Activated CD4-positive, alpha-beta T cell treated with anti-CD3 and anti-CD28 coated beads, Interleukin-2, Interleukin-4, amounts not matched to agents 100 ng/mL and 50 ng/mL, durations not matched to agents 16 hours and 8 hours (primary cell): ENCODE data around the gene LRRC49.
"Not testable (repeated sequence)": the region's sequence is repeated elsewhere in the genome, so short reads cannot be mapped to it uniquely, and the experiment has no call there.

ENCODE experiments used
- DNase-seq: peaks from one replicate; pipeline ENCODE4 v3.0.0-alpha.2; 2020; ENCODE audit warnings: low spot score

LRRC49 gene

DNA sequence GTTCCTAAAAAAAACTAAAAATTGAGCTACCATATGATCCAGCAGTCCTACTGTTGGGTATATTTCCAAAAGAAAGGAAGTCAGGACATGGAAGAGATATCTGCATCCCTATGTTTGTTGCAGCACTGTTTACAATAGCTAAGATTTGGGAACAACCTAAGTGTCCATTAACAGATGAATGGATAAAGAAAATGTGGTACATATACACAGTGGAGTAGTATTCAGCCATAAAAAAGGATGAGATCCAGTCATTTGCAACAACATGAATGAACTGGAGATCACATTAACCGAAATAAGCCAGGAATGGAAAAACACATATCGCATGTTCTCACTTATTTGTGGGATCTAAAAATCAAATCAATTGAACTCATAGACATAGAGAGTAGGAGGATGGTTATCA lies 29.5 kb downstream of the LRRC49 start:
- DNase-seq, result no peak

DNA sequence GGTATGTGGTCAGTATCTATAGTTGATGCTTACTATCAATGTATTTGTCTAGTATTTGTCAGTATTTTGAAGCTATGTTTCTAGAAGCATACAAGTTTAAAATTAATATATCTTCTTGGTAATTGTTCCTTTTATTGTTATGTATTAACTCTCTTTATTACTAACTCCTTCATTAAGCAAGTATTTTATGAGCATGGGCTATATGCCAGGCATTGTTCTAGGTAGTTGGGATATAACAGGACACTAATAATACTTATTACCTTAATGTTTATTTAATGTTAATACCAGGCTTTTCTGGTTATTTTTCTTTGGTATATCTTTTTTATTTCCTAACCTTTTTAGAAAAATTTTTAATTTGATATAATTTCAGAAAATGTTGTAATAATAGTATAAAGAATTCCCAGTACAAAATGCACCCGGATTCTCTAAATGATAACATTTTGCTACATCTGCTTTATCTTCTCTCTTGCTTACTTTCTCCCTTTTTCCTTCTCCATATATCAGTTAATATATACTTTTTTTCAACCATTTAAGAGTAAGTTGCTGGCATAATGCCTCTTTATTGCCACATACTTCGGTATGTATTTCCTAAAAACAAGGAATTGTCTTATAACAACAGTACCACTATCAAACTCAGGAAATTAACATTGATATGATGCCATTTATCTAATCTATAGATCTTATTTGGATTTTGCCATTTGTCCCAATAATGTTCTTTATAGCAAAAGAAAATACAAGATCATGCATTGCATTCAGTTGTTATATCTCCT lies 30.9 kb downstream of the LRRC49 start:
- DNase-seq, result no peak

DNA sequence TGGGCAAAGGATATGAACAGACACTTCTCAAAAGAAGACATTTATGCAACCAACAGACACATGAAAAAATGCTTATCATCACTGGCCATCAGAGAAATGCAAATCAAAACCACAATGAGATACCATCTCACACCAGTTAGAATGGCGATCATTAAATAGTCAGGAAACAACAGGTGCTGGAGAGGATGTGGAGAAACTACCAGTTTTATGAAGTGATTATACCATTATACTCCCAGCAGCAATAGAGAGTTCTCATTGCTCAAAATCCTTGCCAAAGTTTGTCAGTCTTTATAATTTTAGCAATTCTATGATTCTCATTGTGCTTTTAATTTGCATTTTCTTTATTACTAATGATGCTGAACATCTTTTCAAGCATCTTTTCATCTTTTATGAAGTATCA lies 34.3 kb downstream of the LRRC49 start:
- not testable (repeated sequence) for DNase-seq

DNA sequence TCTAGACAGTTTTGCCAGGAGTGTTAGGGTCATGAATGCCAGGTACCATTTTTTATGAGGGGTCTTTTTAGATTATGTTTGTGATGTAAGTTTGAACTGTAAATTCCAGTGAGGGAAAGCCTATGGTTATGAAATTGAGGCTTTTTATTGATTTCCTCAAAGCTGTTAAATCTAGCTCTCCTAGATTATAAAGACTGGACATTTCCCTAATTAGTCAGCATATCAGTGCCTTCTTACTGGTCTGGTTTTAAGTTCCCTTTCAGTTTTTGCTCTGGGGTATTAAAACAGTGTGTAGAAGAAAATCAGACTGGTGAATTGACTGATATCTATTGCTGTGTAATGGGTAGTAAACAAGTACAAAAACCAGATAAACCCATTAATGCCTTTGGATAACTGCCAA lies 39.2 kb downstream of the LRRC49 start:
- no peak for DNase-seq

DNA sequence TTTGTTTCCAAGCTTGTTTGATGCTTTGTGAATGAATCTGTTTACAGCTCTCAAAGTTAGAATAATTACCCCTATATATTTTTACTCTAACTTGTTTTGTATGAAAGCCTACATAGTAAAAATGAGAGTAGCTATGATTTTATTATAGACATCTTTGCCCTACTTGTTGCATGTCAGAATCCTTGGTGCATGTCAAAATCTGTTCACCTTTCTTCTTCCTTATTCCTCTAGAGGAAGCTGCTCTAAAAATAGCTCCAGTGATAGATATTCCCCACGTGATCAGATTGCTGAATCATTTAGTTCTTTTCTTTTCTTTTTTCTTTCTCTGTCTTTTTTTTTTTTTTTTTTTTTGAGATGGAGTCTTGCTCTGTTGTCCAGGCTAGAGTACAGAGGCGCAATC lies 39.8 kb downstream of the LRRC49 start:
- DNase-seq, result no peak

DNA sequence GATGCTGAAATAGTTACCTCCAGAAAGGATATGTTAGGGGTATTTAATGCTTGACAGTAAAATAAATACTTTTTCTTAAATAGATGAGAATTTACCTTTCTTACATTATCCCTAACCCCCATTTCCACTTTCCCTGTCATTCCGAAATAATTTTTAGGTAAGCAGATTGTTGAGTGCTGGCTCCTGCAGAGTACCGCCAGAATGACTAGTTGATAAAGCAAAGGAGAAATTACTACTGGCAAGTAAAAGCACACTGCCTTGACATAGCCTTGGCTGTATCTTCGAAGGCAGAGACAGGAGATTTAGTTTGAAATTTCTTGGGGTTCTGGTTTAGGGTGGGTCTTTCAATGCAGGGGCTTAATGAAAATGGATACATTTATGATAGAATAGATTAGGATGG lies 40.8 kb downstream of the LRRC49 start:
- DNase-seq, result no peak

DNA sequence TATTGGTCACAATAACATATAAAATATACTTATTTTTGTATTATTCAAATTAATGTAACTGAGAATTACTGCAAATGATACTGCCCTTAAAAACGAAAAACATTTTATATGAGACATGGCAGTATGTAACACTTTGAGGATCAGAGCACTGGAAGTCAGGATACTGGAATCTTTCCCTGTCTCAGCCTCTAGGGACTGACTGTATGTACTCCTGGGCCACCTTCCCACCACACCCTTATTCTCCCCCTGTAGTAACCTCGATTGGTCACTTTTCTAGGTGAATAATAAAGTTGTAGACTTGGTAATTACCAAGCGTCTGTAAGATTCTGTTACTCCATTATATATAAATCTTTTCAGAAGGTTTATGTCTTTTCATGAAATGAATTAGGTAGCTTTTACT lies 43.0 kb downstream of the LRRC49 start:
- DNase-seq, result no peak

DNA sequence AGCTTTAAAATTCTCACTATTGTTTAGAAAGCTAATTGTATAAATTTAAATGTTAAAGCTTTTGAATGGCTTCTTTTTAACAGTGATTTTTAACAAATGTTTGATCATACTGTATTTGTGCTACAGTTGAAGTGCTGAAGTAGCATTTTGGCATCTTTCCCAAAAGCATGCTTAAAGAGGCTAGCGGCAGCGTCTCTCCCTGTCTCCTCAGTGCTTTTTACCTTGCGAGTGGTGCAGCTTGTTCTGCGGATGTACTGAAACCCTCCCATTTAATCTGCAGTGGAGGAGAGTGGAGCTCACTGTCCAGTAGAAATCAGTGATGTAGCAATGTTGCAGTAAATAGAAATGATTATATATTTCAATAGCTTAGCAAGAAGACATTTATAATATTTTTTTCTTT lies 43.7 kb downstream of the LRRC49 start:
- no peak for DNase-seq

DNA sequence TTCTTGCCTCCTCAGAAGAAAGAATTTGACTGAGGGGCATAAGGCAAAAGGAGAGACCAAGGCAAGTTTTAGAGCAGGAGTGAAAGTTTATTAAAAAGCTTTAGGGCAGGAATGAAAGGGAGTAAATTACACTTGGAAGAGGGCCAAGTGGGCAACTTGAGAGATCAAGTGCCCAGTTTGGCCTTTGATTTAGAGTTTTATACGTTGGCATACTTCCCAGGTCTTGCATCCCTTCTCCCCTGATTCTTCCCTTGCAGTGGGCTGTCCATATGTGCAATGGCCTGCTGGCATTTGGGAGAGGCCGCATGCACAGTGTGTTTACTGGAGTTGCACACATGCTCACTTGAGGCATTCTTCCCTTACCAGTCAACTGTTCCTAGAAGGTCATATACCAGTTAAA lies 50.7 kb downstream of the LRRC49 start:
- not testable (repeated sequence) for DNase-seq

DNA sequence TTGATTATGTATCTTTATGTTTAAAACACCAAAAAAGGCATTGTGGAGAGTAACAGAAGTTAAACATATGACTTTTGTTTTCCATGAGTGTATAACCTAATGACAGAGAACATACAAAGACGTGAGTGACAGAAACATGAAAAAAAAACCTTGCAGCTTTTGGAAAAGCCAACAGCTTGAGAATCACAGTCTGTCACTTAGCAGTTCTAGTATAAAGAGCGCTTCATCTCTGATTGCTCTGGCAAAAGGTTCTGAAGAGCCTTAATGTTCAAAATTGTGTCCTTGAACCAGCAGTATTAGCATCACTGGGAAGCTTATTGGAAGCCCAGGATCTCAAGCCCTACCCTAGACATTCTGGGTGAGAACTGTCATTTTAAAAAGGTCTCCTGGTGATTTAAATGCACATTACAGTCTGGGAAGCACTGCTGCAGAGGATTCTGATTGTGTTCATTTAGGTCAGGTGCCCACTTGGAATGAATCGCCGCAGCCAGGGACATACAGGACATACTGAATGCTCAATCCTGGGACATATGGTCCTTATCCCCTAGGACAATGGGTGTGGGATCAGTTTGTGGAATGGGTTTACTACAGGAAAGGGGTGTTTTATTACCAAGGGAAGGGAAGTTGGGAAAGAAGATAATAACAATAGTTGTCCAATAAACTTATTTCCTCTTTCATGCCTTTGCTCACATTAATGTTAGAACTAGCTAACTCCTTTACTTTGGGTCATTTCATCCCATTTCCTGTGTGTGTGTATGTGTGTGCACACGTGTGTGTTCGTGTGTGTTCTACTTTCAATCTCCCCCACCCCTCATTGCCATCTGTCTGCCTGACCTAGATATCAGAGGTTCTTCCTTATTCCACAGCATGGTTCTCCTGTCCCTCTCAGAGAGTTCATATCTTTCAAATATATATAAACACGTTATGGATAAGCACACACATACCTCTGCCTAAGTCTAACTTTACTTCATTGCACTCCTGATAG lies 55.0 kb downstream of the LRRC49 start:
- DNase-seq, result no peak

DNA sequence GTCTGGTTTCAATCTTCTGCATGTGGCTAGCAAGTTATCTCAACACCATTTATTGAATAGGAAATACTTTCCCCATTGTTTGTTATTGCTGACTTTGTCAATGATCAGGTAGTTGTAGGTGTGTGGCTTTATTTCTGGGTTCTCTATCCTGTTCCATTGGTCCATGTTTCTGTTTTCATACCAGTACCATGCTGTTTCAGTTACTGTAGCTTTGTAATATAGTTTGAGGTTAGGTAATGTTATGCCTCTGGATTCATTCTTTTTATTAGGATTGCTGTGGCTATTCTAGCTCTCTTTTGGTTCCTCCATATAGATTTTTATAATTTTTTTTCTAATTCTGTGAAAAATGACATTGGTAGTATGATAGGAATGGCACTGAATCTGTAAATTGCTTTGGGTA lies 58.3 kb downstream of the LRRC49 start:
- no peak for DNase-seq

DNA sequence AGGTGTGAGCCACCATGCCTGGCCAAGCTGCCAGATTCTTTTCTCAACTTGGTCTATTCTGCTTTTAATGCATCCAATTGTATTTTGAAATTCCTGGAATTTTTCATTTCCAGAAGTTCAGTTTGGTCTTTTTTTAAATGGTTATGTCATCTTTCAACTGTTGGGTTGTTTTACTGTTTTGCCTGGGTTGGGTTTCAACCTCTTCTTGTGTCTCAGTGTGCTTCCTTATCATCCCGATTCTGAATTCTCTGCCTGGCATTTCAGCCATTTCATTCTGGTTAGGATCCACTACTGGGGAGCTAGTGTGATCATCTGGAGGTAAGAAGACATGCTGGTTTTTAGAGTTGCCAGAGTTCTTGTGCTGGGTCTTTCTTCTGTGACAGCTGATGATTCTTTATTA lies 61.5 kb downstream of the LRRC49 start:
- DNase-seq, result no peak

DNA sequence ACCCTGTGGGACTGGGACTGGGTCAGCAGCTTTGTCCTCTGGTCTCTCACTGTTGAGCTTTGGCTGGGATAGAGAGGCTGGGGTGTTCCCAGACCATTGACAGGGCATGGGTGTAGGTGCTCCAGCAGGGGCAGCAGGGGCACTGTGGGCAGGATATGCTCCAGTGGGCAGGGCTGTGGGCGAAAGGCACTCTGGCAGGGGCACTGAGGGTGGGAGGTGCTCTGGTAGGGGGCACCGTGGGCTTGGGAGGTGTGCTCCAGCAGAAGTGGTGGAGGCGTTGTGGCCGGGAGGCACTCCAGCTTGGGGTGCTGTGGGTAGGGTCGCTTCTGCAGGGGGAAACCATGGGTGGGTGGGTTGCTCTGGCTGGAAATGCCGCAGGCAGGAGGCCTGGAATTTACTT lies 62.1 kb downstream of the LRRC49 start:
- no peak for DNase-seq

DNA sequence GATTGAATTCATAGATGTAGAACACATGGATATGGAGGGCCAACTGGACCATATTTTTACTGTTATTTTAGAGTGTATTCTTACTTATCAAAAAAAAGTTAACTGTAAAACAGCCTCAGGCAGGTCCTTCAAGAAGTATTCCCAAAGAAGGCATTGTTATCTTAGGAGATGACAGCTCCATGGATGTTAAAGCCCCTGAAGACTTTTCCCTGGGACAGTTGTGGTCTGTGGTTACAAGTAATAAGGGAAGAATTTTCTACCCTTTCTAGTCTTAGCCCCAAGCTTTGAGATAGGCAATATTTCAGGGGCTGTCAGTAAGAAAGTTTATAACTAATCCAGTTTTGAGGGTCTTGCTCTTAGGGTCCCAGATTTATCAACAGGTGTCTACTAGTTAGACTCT lies 62.5 kb downstream of the LRRC49 start:
- no peak for DNase-seq

DNA sequence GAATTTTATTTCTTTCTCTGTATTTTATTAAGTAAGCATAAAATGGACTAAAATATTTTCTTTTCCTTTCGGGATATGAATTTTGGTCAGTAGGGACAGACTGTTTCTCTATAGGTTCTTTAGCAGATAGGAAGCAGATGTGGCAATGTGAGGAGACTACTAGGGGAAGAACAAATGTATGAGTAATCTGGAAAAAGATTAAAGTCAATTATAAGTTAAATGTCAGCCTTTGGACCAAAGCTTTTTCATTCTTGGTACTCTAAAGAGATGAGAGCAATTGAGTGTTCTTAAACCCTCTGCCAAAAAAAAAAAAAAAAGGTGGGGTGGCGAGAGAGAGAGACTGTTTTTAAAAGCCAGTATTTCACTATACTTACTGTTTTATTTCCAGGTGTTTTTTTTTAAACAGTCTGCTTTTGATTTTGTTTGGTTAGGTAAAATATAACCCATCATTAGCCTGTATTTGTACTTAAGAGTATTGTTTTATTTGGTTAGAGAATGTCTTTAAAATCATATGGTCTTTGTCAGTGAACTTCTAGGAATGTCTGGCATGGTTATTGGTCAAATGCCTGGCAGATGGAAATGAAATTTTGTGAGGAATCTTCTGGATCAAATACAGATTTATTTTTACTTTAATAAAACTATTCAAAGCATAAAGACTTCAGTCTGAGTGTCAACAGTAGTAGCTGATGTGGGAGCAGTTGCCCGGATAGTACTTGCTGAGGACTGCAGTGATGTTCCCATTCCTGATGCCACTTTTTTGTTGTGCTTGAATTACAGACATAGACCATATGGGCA lies 63.8 kb downstream of the LRRC49 start:
- no peak for DNase-seq

DNA sequence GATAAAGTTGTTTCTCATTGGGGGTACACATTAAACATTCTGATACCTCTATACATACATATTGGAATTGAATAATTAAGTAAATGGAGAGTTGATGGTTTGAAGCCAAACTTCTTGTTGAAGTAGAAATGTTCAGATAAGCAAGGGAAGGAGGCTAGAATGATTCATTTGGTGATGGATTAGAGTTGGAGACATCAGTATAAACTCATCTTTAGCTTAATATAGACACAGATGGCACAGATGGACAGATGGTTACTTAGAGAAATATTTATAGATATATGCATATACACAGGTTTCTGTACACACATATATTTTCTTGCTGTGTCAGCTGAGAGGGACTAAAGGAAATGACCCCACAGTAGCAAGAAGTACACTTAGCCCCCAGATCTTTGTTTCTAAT lies 69.5 kb downstream of the LRRC49 start:
- DNase-seq, result no peak

DNA sequence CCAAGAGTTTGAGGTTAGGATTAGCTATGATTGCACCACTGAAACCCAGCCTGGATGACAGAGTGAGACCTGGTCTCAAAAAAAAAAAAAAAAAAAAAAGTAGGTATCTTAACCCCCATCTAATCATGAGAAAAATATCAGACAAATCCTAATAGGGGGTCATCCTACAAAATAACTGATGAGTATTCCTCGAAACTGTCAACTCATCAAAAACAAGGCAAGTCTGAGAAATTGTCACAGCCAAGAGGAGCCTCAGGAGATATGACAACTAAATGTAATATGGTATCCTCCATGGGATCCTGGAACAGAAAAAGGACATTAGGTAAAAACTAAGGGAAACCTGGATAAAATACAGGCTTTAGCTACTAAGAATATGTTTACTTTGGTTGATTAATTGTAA lies 70.6 kb downstream of the LRRC49 start:
- DNase-seq, result no peak

DNA sequence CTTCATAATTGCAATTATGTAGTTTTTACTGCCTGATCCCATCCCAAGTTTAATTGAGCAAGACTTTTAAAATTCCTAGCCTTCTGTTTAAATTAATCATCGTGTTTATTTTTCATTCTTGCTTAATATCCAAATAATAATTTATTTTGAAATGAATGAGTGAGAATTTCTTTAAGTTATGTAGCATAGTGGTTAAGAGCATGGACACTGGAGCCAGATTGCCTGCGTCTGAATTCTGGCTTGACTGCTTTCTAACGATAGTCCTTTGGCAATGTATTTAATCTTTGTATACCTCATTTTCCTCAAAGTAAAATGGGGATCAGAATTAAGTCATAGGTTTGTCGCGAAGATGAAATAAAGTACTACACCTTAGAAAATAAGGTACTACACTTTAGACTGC lies 71.4 kb downstream of the LRRC49 start:
- no peak for DNase-seq

DNA sequence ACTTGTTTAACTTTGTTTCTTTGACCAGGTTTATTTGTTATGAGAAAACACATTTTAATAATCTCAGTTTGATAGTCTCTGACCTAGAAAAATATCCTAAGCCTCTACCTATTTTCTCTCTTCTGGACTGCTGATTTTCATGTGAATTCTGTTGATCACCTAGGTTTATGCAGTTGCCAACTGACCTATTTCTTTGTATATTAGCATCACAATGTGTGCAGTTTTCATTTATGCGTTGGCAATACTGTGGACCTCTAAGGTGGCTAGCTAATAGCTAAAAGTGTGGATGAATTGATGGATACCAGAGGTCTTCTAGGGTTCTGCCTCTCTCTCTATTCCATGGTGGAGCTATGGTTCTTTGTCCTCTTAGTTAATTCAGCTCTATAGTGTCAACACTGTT lies 72.1 kb downstream of the LRRC49 start:
- DNase-seq, result no peak

DNA sequence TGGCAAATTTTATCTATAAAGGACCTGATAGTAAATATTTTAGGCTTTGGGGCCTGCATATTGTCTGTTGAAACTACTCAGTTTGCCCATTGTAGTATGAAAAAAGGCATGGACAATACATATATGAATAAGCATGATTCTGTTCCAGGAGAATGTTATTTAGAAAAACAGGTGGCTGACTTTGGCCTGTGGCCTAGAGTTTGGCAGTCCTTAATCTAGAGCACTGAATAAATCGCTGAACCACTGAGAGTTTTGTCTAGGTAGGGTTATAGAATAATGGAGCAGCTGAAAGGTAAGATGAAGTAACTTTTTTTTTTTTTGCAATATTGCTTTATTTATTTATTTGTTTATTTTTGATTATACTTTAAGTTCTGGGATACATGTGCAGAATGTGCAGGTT lies 75.0 kb downstream of the LRRC49 start:
- no peak for DNase-seq

DNA sequence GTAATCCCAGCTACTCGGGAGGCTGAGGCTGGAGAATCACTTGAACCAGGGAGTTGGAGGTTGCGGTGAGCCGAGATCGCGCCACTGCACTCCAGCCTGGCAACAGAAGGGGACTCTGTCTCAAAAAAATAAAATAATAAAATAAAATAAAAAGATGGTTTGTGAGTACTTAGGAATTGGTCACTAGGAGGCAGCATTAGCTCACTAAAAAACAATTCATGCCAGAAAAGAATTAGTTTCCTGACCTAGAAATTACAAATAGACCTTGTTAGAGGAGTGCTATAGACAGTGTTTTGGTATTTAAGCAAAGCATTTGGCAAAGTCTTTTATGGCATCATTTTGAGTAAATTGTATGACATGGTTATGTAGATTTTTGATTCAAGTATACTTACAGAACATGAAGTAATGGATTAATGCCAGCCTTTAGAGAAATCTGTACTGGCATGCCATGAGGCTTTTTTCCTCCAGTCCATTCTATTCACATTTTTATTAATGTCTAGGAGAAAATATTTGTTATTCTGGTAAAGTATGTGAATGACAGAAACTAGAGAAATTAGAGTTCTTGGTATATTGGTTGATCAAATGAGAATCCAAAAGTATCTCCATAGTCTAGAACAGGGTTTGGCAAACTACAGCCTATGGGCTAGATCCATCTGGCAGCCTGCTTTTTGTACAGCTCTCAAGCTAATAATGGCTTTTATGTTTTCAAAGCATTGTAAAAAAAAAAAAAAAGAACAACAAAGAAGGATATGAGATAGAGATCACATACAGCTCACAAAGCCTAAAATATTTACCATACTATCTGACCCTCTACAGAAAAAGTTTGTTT lies 81.6 kb downstream of the LRRC49 start:
- no peak for DNase-seq

DNA sequence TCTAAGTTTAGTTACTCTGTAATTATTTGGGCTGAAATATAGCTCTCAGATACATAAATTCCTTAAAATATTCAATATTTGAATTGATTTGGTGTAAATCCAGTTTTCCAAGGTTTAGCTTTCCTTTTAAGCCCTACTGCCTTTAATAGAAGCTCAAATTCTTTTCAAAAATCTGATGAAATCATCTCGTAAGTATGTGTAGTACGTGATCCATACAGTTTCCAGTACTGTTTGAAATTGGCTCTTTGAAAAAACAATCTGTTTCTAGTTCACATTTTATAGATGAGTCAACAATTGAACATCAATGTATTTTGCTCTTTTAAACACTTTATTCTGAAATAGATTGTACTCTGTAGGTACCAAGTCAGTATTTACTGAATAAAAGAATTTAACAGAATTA lies 84.2 kb downstream of the LRRC49 start:
- DNase-seq, result no peak
